GM21528 (cell line): ENCODE data around the gene SPACA9.

Experiments
- ATAC-seq: cut with Tn5 transposase; IDR thresholded peaks from one replicate; pipeline ENCODE4 v1.9.1; 2021; ENCODE audit warnings: mild to moderate bottlenecking, moderate library complexity; ENCODE audit not compliant: unreplicated experiment, low FRiP score

The SPACA9 gene

DNA sequence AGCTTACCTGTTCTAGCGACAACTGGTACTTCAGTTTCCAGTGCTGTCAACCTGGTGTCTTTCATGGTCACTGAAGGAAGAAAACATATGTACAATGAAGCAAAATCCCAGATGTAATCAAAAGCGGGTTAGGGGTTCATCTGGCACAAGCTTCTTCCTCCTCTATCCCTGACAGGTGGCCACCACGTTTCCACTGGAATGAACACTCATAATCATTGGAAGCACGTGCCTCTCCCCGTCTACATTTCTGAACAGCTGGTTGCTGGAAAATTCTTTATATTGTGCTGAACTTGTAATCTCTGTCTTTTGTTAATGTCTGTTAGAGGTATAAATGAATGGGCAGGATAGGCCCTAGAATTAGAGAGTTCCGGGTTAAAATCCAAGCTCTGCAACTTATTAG, 56.3 kb downstream of the SPACA9 start:
- ATAC-seq: no peak

DNA sequence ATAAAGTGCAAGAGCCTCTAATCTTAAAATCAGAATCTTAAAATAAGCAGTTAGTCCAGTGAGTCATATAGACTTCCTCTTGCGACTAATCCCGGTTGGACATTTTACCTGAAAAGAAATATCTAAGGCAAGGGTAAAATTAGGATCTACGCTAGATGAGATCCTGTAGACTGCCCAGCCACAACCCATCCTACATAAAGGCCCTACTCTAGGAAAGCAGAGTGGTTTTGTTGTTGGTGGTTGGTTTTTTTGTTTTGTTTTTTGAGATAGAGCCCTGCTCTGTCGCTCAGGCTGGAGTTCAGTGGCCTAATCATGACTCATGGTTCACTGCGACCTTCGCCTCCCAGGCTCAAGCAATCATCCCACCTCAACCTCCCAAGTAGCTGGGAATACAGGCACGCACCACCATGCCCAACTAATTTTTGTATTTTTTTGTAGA, 58.8 kb downstream of the SPACA9 start:
- ATAC-seq: no peak

DNA sequence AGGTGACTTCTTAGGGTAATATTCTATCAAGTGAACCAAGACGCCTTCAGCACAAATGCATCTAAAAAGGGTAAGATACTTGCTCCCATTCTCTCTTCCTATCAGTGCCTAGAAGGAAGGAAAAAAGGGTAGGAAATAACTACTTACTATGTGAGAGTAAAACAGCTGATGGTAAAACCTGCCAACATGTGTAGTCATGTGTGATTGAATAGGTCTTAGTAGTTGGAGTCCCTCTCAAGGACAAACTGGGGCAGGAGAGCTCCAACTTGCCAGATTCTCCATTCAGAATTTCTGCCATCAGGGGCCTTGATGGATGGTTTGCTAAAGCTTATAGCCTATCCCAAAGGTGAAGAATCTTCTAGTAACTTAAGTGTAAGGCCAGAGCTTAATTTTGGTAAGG, 60.5 kb downstream of the SPACA9 start:
- ATAC-seq: no peak
